Left ventricle myocardium inferior (tissue), 1 donor: Measurements from ENCODE around the gene CAMK2G. TPM values are rescaled to one million over a fixed set of nuclear protein-coding genes. Genes with fewer than 3 reads are reported as not detected.
A peak's percentile ranks its signal among the peaks of the same experiment; 100 is the strongest.

Experiments
- DNase-seq: peaks from one replicate; pipeline ENCODE4 v3.0.0-alpha.2; 2020
- H3K27ac ChIP-seq: fragments of 200-600 bp; replicated peaks from 2 replicates; pipeline ENCODE4 v1.8.0; 2021
- H3K27me3 ChIP-seq: fragments of 200-600 bp; 2 replicates; pipeline ENCODE4 v1.8.0; 2021; ENCODE audit warnings: low read depth
- H3K36me3 ChIP-seq: fragments of 200-600 bp; 2 replicates; pipeline ENCODE4 v1.8.0; 2021
- H3K4me1 ChIP-seq: fragments of 200-600 bp; 2 replicates; pipeline ENCODE4 v1.8.0; 2021
- H3K4me3 ChIP-seq: fragments of 200-600 bp; 2 replicates; pipeline ENCODE4 v1.8.0; 2021; ENCODE audit warnings: mild to moderate bottlenecking, moderate library complexity
- H3K9me3 ChIP-seq: fragments of 200-600 bp; replicated peaks from 2 replicates; pipeline ENCODE4 v1.8.0; 2021
- intact Hi-C: fragments of 100-400 bp; cut with micrococcal nuclease; formaldehyde crosslinking; loops from one replicate; pipeline ENCODE4 v1.11.0; 2022
- total RNA-seq: library from RNA; stranded (reverse); fragmentation: NEBNext Ultra II Directional; extraction: Animal tissue kit (Norgen Biotek cat#: 25700); gene quantifications from one replicate; pipeline ENCODE4 v1.2.1, GENCODE V29; 2021
- TF ChIP-seq, protein P1 (sequence below): fragments of 200-600 bp; IDR thresholded peaks from 2 replicates; pipeline ENCODE4 v1.8.0; 2021; ENCODE audit warnings: antibody characterized with exemption, mild to moderate bottlenecking, borderline replicate concordance
- donor health status: DM: no; HTN: yes; CAD: no; lungs with severe emphysema.

CAMK2G gene
- total RNA-seq, 1 donor from 2014 or later: 12.5 TPM

GRCh38 chr10:73819081-73819480 lies 55.3 kb downstream of the CAMK2G start:
- Histone ChIP-seq H3K27me3 (no peaks in the 10 kb centered on the region), H3K9me3 (no peaks in the 10 kb centered on the region), H3K36me3 (peaks cover 32% of the 10 kb centered on the region), H3K27ac (peak overlapping the region; percentile 42), H3K4me3 (no peak overlapping the region), H3K4me1 (peaks cover 21% of the 10 kb centered on the region)
- no peak for DNase-seq
- intact Hi-C loops: no loop called here
- TF ChIP-seq, protein P1, sequence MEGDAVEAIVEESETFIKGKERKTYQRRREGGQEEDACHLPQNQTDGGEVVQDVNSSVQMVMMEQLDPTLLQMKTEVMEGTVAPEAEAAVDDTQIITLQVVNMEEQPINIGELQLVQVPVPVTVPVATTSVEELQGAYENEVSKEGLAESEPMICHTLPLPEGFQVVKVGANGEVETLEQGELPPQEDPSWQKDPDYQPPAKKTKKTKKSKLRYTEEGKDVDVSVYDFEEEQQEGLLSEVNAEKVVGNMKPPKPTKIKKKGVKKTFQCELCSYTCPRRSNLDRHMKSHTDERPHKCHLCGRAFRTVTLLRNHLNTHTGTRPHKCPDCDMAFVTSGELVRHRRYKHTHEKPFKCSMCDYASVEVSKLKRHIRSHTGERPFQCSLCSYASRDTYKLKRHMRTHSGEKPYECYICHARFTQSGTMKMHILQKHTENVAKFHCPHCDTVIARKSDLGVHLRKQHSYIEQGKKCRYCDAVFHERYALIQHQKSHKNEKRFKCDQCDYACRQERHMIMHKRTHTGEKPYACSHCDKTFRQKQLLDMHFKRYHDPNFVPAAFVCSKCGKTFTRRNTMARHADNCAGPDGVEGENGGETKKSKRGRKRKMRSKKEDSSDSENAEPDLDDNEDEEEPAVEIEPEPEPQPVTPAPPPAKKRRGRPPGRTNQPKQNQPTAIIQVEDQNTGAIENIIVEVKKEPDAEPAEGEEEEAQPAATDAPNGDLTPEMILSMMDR: no peak

DNA sequence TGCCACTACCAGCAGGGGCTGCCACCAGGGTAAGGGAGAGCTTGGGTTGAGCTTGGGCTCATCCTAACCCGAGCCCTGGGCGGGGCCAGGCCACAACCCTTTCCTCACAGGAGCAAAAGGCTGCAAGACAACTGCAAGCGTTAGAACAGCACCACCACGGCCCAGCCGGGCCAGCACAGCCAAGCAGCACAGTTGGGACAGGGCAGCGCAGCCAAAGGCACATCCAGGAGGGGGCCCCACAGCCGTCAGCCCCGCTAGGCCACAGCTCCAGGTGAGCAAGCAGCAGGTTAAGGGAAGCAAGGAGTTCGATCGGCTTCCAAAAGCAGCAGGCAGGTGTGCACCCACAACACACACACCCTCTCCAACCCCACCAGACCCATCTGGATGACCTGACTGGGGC lies 56.0 kb downstream of the CAMK2G start:
- no peak for DNase-seq
- Histone ChIP-seq H3K36me3 (peaks cover 37% of the 10 kb centered on the region), H3K4me1 (peaks cover 21% of the 10 kb centered on the region), H3K27me3 (no peaks in the 10 kb centered on the region), H3K4me3 (no peak overlapping the region), H3K9me3 (no peaks in the 10 kb centered on the region), H3K27ac (no peak overlapping the region)
- intact Hi-C loops: no loop called here
- TF ChIP-seq, protein P1: no peak

- no peak overlapping the region for H3K27ac ChIP-seq
- no peaks in the 10 kb centered on the region for H3K27me3 ChIP-seq
- H3K4me3 ChIP-seq: no peak overlapping the region
- no peaks in the 10 kb centered on the region for H3K9me3 ChIP-seq
- intact Hi-C loops: no loop called here
- no peak for DNase-seq
- peaks cover 21% of the 10 kb centered on the region for H3K4me1 ChIP-seq
- H3K36me3 ChIP-seq: peaks cover 38% of the 10 kb centered on the region
- TF ChIP-seq, protein P1: no peak
Observed at GRCh38 chr10:73817826-73818225, 56.5 kb downstream of the CAMK2G start.

DNA sequence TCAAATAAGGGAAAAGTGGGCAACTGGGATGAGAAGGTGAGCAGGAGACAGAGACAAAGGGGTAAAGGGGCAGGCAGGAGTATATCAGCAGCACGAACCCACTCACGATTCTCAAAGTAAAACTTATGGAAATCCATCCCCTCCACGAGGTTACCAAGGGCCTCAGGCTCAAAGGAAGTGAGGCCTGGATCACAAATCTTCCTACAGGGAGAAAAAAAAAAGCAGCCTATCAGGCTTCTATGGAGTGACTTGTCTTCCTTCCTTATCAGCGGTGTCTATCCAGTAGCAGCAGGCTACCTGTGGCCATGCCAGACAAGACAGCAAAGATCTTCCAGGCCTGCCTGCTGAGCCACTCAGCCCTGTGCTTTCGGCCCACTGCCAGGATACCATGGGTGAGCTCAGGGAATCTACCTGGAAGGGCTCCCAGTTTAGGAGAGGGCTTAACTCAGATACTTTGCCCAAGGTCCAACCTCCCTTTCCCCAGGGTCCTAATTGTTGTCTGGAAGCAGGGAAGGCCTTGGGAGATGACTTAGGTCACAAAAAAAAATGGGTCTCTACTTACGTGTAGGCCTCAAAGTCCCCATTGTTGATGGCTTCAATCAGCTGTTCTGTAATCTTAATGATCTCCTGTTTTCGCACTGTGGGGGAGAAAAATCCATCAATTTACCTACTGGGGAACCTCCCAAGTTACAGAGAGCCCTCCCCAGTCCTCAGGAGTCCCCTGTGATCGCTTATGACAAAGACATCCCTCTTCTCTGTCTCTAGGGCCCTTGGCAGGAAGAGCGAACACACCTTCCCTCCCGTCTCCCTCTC lies 57.2 kb downstream of the CAMK2G start:
- Histone ChIP-seq H3K9me3 (no peaks in the 10 kb centered on the region), H3K4me3 (no peak overlapping the region), H3K27me3 (no peaks in the 10 kb centered on the region), H3K27ac (peak overlapping the region; percentile 51), H3K4me1 (peaks cover 21% of the 10 kb centered on the region), H3K36me3 (peaks cover 38% of the 10 kb centered on the region)
- TF ChIP-seq, protein P1: no peak
- DNase-seq: no peak
- intact Hi-C loops: no loop called here

GRCh38 chr10:73815719-73816030 lies 58.7 kb downstream of the CAMK2G start:
- H3K27me3 ChIP-seq: no peaks in the 10 kb centered on the region
- peaks cover 30% of the 10 kb centered on the region for H3K36me3 ChIP-seq
- intact Hi-C loops: no loop called here
- H3K9me3 ChIP-seq: no peaks in the 10 kb centered on the region
- peaks cover 30% of the 10 kb centered on the region for H3K4me1 ChIP-seq
- DNase-seq: no peak
- H3K4me3 ChIP-seq: no peak overlapping the region
- peak overlapping the region; percentile 51 for H3K27ac ChIP-seq
- TF ChIP-seq, protein P1: no peak
